GM18526 (cell line): ENCODE data around the gene FNTB.

Experiments used
- POLR2A ChIP-seq: IDR thresholded peaks from 3 replicates; pipeline ENCODE4 v1.6.1; 2011; ENCODE audit not compliant: insufficient read length; ENCODE audit errors: extremely low read depth

FNTB gene

DNA sequence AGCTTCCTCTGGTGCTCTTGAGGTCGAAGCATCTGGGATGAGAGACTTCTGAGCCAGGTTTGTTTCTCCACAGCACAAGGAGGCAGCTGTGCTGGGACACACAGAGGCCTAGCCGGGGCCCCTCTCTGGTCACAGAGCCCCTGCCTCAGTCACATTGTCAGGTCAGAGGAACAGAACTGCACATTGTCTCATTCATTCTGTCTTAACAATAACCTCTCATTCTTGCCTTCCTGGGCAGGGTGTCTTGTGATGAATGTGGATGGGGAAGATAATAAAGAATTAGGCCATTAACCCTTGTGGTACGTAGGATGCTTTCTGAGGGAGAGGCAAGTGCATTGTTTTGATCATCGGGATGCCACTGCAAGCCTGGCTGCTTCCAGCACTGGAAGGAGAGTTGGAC is 29.8 kb downstream of the FNTB start:
- TF ChIP-seq POLR2A: no peak

DNA sequence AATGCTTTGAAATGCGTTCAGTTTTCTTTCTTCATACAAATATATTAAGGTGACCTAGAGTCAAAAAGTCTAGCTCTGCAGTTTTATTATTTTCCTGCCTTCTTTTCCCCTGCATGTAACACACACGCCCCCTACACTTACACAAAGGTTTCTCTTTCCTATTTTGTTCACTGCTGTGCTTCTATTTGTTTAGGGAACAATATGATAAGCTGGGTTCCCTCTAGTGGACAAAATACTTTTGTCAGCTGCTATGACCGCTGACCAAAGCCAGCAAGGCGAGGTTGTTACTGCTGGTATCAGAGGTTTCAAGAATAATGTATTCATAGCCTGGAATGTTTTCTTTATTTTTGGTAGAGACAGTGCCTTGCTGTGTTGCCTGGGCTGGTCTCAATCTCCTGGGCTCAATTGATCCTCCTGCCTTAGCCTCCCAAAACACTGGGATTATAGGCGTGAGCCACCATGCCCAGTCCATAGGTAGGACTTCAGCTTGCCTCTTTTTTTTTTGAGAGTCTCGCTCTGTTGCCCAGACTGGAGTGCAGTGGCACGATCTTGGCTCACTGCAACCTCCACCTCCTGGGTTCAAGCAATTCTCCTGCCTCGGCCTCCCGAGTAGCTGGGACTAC is 33.4 kb downstream of the FNTB start:
- TF ChIP-seq POLR2A: no peak

DNA sequence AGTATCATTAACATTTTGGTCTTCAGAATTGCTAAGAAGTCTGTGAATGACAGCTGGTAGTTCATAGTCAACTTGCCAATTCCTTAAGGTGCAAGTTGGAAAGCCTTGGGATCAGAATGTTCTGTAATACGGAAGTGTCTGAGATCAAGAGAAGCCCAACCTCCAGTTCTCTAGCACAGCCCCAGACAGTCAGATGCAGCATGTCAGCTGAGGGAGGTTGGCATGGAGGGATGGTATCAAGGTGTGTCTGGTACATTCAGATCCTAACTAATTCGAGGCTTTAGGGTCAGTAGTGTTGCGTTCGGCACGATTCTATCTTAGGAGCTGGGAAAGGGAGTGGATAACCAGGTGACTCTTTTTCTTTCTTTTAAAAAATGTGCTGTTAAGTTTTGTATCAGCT is 38.3 kb downstream of the FNTB start:
- no peak for TF ChIP-seq POLR2A

DNA sequence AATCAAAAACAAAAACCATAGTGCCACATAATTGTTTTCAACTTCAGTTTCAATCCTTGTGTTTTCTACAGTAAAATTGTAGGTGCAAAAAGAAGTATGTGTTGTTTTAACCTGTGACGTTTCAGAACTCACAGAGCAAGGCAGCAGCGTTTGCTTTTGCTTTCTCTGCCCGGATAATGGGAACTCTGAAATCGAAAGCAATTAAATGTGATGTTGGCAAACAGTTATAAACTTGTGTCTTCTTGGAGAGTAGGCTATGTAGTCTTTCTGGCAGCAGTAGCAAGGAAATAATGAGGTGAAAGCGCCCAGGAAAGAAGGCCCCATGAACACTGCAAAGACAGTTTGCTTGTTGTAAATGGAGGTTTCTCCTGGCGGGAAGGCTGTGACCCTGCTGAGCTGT is 39.1 kb downstream of the FNTB start:
- TF ChIP-seq POLR2A: no peak

DNA sequence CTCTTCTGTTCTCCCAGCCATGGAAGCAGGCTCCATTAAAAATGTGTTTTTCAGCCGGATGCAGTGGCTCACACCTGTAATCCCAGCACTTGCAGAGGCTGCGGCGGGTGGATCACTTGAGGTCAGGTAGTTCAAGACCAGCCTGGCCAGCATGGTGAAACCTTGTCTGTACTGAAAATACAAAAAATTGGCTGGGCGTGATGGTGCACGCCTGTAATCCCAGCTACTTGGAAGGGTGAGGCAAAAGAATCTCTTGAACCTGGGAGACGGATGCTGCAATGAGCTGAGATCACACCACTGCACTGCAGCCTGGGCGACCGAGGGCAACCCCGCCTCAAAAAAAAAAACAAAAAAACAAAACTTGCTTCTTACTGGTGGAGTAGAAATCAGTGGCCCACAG is 39.8 kb downstream of the FNTB start:
- no peak for TF ChIP-seq POLR2A

DNA sequence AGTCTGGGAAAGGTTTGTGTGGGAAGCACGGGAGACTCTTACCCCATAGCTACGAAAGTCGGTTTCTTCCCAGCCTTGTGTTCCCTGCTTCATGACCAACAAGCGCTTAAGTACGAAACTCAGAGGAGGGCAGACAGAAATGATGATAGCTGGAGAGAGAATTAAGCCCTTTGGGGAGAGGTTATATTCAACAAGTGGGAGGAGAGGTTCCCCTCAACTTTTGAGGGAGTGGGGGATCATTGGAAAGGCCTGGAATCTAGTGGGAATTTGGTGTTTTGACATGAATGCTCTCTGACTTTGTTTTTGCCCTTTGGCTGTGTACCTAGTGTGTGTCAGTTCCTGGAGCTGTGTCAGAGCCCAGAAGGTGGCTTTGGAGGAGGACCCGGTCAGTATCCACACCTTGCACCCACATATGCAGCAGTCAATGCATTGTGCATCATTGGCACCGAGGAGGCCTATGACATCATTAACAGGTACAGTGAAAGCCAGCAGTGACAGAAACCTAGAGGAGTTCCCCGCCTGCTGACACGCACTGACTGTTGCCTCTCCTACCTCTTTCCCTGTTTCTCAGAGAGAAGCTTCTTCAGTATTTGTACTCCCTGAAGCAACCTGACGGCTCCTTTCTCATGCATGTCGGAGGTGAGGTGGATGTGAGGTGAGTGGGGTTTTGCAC is 40.6 kb downstream of the FNTB start:
- TF ChIP-seq POLR2A: no peak

DNA sequence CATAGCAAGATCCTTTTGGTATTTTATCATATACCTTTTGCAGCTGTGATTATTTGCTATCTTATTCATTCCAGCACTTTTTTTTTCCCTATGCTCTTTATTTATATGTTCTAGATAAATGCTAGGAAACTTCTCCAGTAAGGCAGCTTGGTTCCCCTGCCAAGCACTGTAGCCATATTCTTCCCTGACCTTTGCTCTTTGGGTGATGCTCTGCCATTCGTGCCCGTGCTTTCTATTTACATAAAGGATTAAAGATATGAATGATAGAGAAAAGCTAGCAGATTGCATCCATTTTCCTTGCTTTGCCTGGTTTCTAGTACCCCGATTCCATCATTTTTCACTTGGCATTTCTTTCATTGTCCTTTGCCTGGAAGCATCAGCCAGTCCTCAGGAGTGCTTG is 42.2 kb downstream of the FNTB start:
- TF ChIP-seq POLR2A: no peak

DNA sequence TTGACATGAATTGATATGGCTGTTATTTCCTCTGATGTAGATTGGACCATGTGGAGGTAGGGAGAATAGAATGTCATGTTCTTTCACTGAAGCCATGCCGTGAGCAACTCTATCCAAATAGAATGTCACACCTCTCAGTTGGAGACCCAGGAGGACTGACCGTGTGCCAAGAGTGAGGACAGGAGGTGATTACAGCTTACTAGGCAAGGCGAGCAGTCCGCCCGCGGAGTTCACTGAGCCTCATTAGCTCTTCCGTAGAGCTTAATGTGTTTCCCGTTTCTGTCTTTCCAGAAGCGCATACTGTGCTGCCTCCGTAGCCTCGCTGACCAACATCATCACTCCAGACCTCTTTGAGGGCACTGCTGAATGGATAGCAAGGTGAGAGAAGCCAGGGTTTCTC is 45.6 kb downstream of the FNTB start:
- TF ChIP-seq POLR2A: no peak

DNA sequence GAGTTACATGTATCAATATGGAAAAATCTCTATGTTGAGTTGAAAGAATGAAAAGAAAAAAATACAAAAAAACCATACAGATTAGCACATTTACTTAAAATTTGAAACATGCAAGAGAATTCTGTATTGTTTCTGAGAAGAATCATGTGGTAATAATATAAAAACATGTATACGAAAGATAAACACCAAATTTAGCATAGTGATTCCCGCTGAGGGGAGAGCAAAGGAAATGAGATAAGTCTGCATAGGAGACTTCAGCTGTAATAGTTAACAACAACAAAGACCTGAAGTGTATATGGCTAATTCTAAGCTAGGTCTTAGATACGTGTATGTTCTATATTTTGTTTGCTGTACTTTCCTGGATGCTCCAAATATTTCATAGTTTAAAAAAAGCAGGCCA is 46.5 kb downstream of the FNTB start:
- TF ChIP-seq POLR2A: no peak

DNA sequence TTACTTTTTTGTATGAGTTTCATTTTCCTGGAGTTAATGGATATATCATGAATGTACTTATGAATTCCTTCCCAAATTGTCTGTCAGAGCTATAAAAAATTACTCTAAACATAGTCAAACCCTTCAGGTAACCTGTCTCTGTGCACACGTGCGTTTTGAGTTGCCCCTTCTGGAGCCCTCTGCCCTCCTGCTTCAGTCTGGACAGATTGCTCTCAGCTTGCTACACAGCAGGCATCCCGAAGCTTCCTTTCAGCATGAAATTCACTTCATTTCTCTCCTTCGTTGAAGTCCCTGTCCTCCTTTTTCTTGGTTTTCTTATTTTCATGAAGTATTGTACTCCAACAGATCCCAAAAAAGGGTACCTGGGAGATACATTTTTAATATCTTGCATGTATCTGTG is 47.3 kb downstream of the FNTB start:
- TF ChIP-seq POLR2A: no peak

DNA sequence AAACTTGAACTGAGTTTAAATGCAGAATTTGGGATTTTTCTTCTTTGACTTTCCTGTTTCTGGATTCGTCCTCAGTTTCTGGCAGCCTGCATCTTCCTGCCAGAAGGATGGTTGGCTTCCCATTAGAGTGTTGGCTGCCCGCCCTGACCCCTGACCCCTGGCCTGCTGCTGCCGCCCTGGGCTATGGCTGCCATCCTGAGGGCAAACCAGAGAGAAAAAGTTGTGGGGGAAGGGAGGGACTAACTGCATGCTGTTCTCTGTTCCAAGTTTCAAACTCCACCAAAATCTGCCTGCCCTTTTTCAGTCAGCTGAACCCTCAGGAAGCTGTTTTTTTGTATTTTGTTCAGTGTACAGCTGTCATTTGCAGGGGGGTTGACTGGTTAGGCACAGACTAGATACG is 48.4 kb downstream of the FNTB start:
- TF ChIP-seq POLR2A: no peak

DNA sequence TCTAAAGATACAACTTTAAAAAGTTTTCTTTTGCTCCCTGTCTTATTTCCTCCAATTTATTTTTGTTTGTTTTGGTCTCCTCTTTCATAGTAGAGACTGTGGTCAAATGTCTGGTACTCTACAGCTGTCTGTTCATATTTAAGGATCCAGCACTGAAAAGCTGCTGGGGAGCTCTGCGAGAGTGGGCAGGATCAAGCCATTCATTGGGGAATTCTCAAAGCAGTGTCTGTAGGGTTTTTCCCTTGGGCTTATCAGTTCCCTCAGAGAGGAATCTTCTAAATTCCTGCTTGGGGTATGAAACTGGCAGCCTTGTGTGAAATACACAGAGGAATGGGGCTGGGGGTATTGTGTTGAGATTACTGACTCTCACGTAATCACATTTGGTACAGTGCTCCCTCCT is 52.3 kb downstream of the FNTB start:
- TF ChIP-seq POLR2A: no peak

DNA sequence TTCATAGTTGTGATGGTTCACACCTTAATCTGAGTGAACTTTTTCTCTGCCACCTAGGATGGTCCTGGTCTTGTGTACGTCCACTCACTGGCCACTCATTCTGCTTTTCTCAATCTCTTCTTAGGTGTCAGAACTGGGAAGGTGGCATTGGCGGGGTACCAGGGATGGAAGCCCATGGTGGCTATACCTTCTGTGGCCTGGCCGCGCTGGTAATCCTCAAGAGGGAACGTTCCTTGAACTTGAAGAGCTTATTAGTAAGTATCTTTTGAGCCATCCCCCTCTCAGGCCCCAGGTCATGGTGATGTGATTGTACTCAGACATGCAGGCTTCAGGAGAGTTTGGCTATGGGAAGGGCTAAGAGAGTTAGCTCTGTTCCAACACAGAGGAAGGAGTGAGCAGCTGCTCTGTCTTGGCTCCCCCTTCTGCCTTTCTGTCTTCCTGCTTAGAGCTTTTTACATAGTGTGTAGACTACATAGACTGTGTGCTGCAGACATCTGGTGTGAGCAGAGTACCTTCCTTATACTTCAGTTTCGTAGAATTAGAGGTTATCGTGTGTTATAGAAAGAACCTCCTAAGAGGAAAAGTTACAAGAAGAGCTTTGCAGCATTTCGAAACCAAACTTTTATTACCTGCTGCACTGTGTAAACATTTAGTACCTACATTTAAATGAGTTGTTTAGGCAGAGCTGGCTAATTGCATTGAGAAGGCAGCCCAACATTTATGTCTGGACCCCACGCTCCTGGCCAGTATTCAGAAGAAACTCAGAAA is 54.2 kb downstream of the FNTB start:
- TF ChIP-seq POLR2A: no peak

DNA sequence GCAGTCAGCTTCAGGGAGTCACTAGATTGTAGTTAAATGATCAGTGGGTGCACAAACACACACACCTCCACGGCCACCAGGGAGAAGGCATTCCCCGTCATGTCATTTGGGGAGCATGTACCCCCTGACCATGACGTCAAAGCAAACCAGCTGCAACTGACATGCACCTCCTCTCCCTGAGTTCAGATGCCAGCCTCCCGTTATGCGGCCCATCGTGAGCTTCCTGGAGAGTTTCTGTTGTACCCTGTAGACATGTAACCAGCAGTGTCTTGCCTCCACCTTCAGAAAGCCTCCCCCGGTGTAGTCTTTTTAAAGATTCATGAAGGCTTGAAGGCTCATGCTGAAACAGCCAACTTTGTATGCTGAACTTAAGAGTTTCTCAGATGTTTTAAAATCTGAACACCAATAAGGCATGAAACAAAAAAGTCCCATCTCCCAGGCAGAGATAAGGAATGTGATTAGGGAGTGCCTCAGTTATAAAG is 54.8 kb downstream of the FNTB start:
- no peak for TF ChIP-seq POLR2A

DNA sequence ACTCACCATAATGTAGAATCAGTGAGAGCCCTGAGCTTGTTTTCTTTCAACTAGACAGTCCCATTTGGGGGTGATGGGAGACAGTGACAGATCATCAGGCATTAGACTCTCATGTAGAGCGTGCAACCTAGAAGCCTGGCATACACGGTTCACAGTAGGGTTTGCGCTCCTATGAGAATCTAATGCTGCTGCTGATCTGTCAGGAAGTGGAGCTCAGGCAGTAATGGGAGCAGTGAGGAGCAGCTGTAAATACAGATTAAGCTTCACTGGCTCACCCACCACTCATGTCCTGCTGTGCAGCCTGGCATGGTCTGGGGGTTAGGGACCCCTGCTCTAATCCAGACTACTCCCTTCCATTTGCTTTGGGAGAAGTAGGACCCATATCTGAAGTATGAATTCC is 55.6 kb downstream of the FNTB start:
- TF ChIP-seq POLR2A: no peak

DNA sequence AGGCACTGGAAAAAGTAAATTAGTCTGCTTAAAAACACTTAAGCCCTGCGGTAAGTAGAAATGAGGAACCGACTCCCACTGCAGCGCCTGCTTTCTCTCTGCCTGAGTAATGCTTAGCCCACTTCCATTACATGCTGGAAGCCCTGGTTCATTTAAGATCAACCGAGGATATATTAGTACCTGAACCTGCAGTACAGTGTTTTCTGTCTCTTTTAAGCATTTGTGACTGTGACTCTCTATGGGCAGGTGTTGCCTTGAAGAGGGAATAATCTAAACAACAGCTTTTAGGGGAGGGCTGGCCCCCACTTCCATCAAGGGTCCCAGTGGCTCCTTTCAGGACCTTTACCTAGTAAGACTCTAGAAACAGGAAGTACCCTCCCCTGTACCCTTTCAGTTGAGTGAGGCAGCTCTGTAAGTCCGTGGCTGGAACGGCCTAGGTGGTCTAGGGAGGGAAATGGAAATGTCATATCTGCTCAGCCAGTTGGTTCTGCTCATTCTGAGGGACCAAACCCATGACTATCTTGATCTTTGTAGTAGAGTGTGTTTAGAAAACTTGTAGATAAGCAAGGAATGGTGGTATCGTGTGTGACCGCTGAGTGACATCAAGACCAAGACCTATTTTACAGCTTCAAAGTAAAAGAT is 56.2 kb downstream of the FNTB start:
- no peak for TF ChIP-seq POLR2A
